GM18511 (cell line): Measurements from ENCODE around the gene CATSPER1.

ENCODE experiments used
- ATAC-seq: cut with Tn5 transposase; IDR thresholded peaks from one replicate; pipeline ENCODE4 v1.9.1; 2021; ENCODE audit warnings: mild to moderate bottlenecking, moderate library complexity; ENCODE audit not compliant: unreplicated experiment

CATSPER1 gene

GRCh38 chr11:65973439-65974110 is 52.7 kb downstream of the CATSPER1 start:
- no peak for ATAC-seq

- no peak for ATAC-seq
These were observed 54.2 kb downstream of the CATSPER1 start for GRCh38 chr11:65972116-65972515.

GRCh38 chr11:65968600-65969482 is 57.4 kb downstream of the CATSPER1 start:
- no peak for ATAC-seq

- no peak for ATAC-seq
These were observed 58.8 kb downstream of the CATSPER1 start for GRCh38 chr11:65967329-65967934.
